MM.1S (cell line): ENCODE data around the gene UGGT1.

ENCODE experiments used
- EZH2 ChIP-seq: fragments of 300-600 bp; sonication (generic); optimal IDR thresholded peaks from 2 replicates; pipeline ENCODE3; 2017; ENCODE audit warnings: low read depth, mild to moderate bottlenecking, antibody characterized with exemption, low read length, mixed read lengths
- EZH2phosphoT487 ChIP-seq: fragments of 300-600 bp; sonication (generic); IDR thresholded peaks from 2 replicates; pipeline ENCODE4 v1.6.1; 2018; ENCODE audit warnings: antibody characterized with exemption, low read length

- TF ChIP-seq EZH2: no peak
- no peak for TF ChIP-seq EZH2phosphoT487
Observed at GRCh38 chr2:128178149-128178649, 87.2 kb downstream of the UGGT1 start.
